PC-9 (cell line): Measurements from ENCODE around the gene ZBTB7C.

Experiments
- EZH2 ChIP-seq: fragments of 200-600 bp; sonication (generic); IDR thresholded peaks from 2 replicates; pipeline ENCODE4 v1.8.0; 2017; ENCODE audit warnings: antibody characterized with exemption, low read depth
- TF ChIP-seq, protein P1 (sequence below): fragments of 200-600 bp; sonication (generic); conservative IDR thresholded peaks from 2 replicates; pipeline ENCODE4 v1.6.1; 2017; ENCODE audit warnings: mixed run types, antibody characterized with exemption, mild to moderate bottlenecking, moderate library complexity

- TF ChIP-seq, protein P1, sequence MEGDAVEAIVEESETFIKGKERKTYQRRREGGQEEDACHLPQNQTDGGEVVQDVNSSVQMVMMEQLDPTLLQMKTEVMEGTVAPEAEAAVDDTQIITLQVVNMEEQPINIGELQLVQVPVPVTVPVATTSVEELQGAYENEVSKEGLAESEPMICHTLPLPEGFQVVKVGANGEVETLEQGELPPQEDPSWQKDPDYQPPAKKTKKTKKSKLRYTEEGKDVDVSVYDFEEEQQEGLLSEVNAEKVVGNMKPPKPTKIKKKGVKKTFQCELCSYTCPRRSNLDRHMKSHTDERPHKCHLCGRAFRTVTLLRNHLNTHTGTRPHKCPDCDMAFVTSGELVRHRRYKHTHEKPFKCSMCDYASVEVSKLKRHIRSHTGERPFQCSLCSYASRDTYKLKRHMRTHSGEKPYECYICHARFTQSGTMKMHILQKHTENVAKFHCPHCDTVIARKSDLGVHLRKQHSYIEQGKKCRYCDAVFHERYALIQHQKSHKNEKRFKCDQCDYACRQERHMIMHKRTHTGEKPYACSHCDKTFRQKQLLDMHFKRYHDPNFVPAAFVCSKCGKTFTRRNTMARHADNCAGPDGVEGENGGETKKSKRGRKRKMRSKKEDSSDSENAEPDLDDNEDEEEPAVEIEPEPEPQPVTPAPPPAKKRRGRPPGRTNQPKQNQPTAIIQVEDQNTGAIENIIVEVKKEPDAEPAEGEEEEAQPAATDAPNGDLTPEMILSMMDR: peak; percentile 53; the same call in 1 of the 2 replicates
- no peak for TF ChIP-seq EZH2
Observed at GRCh38 chr18:48007955-48008701, 401.1 kb downstream of the ZBTB7C start.
